ENCODE data around the gene USH1G. TPM values are rescaled to one million over a fixed set of nuclear protein-coding genes. Genes with fewer than 3 reads are reported as not detected.
"Not testable (repeated sequence)": the region's sequence is repeated elsewhere in the genome, so short reads cannot be mapped to it uniquely, and the experiment has no call there.

Gene USH1G
- total RNA-seq, 1 experiment from 2014 or later = 0.59 TPM

- no peak for DNase-seq
Observed at GRCh38 chr17:74925242-74925641, 2.2 kb upstream of the USH1G start.

DNA sequence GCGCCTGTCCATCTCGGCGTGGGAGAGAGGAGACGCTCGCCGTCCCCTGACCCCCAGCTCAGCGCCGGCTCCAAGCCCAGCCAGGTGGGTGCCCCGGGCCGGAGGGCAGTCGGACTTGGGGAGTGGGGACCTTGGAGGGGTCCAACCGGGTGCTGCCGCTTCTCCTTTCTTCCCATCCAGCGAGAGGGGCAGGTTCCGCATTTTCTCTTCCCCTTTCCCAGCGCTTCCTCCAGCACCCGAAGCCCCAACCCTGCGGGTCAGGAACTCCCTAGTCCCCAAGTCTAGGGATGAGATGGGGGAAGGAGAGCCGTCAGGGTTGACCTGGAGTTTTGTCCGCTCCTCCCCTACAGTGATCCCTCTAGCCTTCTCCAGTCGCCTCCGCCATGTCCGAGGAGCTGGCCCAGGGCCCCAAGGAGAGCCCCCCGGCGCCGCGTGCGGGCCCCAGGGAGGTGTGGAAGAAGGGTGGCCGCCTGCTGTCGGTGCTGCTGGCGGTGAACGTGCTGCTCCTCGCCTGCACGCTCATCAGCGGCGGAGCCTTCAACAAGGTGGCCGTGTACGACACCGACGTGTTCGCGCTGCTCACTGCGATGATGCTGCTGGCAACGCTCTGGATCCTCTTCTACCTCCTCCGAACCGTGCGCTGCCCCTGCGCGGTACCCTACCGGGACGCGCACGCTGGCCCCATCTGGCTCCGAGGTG lies 1.3 kb upstream of the USH1G start, which contains the start of gene OTOP2:
Gene OTOP2 (plus strand): TSS at position 24 of the 699 bp plus-strand sequence. CDS start 360 bp downstream, at position 384.
- DNase-seq = peak; percentile 85
- Histone ChIP-seq H3K27me3 (ENCODE audit: control insufficient read depth, insufficient read depth, low read length) (peaks cover 58% of the 10 kb centered on the region), H3K4me3 (ENCODE audit: insufficient read depth, low read depth, low read length) (peak within 1 kb of the TSS; percentile 37), H3K36me3 (replicated peaks; ENCODE audit: control insufficient read depth, insufficient read depth, low read length) (no peaks in the 10 kb centered on the region)

More at GRCh38 chr17:74925242-74925641, 2.2 kb upstream of the USH1G start:
- no peak overlapping the region for H3K4me3 ChIP-seq (ENCODE audit: insufficient read depth, low read depth, low read length)
- peaks cover 58% of the 10 kb centered on the region for H3K27me3 ChIP-seq (ENCODE audit: control insufficient read depth, insufficient read depth, low read length)
- H3K36me3 ChIP-seq (replicated peaks; ENCODE audit: control insufficient read depth, insufficient read depth, low read length) = no peaks in the 10 kb centered on the region

- peak; percentile 95 for DNase-seq
- peak overlapping the region; percentile 37 for H3K4me3 ChIP-seq (ENCODE audit: insufficient read depth, low read depth, low read length)
- no peaks in the 10 kb centered on the region for H3K36me3 ChIP-seq (replicated peaks; ENCODE audit: control insufficient read depth, insufficient read depth, low read length)
- peaks cover 58% of the 10 kb centered on the region for H3K27me3 ChIP-seq (ENCODE audit: control insufficient read depth, insufficient read depth, low read length)
Observed at GRCh38 chr17:74923538-74924249, 639 bp upstream of the USH1G start.

- Histone ChIP-seq H3K4me3 (ENCODE audit: insufficient read depth, low read depth, low read length) (no peak overlapping the region), H3K27me3 (ENCODE audit: control insufficient read depth, insufficient read depth, low read length) (peaks cover 54% of the 10 kb centered on the region), H3K36me3 (replicated peaks; ENCODE audit: control insufficient read depth, insufficient read depth, low read length) (no peaks in the 10 kb centered on the region)
- DNase-seq = no peak
Observed at GRCh38 chr17:74922172-74922571, 883 bp downstream of the USH1G start.

DNA sequence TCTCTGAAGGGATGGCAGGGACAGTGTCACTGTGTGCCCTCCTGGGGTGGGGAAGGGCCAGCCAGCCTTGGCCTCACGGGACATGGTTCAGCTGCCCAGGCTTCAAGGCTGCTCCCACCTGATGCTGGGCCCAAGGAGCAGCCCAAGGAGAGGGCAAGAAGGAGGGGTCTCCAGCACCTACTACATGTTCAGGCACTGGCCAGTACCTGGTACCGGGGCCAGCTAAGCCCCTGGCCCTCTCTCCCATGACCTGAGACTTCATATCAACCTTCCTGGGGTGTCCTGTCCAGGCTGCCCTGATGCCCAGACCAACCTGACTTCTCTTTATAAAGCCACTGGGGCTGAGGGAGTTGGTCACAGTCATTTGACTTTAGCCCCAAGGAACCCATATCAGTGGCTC lies 1.3 kb downstream of the USH1G start:
- Histone ChIP-seq H3K4me3 (ENCODE audit: insufficient read depth, low read depth, low read length) (no peak overlapping the region), H3K36me3 (replicated peaks; ENCODE audit: control insufficient read depth, insufficient read depth, low read length) (no peaks in the 10 kb centered on the region), H3K27me3 (ENCODE audit: control insufficient read depth, insufficient read depth, low read length) (peaks cover 50% of the 10 kb centered on the region)
- no peak for DNase-seq

GRCh38 chr17:74921026-74921681 lies 1.9 kb downstream of the USH1G start:
- no peaks in the 10 kb centered on the region for H3K36me3 ChIP-seq (replicated peaks; ENCODE audit: control insufficient read depth, insufficient read depth, low read length)
- H3K27me3 ChIP-seq (ENCODE audit: control insufficient read depth, insufficient read depth, low read length) = peaks cover 47% of the 10 kb centered on the region
- peak; percentile 77 for DNase-seq
- no peak overlapping the region for H3K4me3 ChIP-seq (ENCODE audit: insufficient read depth, low read depth, low read length)

DNA sequence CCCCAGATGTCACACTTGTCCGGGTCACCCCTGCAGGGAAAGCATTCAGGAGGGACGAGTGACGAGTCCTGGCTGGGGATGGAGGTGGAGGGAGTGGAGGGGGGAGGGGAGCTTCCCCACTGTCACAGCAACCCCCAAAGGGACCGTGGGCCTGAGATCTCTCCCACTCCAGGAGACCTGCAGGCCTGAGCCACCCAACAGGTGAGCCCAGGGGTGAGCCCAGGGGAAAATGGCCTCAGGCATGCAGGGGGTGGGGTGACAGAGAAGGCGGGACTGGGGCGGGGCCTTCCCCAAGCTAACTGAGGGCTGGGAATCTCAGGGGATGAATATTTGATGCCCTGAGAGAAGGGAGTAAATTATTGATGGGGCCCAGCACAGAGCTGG lies 2.4 kb downstream of the USH1G start:
- H3K36me3 ChIP-seq (replicated peaks; ENCODE audit: control insufficient read depth, insufficient read depth, low read length) = no peaks in the 10 kb centered on the region
- H3K4me3 ChIP-seq (ENCODE audit: insufficient read depth, low read depth, low read length) = no peak overlapping the region
- peak; percentile 90 for DNase-seq
- peaks cover 43% of the 10 kb centered on the region for H3K27me3 ChIP-seq (ENCODE audit: control insufficient read depth, insufficient read depth, low read length)

GRCh38 chr17:74920306-74920620 lies 2.8 kb downstream of the USH1G start:
- Histone ChIP-seq H3K27me3 (ENCODE audit: control insufficient read depth, insufficient read depth, low read length) (peaks cover 40% of the 10 kb centered on the region), H3K36me3 (replicated peaks; ENCODE audit: control insufficient read depth, insufficient read depth, low read length) (no peaks in the 10 kb centered on the region), H3K4me3 (ENCODE audit: insufficient read depth, low read depth, low read length) (no peak overlapping the region)
- no peak for DNase-seq

DNA sequence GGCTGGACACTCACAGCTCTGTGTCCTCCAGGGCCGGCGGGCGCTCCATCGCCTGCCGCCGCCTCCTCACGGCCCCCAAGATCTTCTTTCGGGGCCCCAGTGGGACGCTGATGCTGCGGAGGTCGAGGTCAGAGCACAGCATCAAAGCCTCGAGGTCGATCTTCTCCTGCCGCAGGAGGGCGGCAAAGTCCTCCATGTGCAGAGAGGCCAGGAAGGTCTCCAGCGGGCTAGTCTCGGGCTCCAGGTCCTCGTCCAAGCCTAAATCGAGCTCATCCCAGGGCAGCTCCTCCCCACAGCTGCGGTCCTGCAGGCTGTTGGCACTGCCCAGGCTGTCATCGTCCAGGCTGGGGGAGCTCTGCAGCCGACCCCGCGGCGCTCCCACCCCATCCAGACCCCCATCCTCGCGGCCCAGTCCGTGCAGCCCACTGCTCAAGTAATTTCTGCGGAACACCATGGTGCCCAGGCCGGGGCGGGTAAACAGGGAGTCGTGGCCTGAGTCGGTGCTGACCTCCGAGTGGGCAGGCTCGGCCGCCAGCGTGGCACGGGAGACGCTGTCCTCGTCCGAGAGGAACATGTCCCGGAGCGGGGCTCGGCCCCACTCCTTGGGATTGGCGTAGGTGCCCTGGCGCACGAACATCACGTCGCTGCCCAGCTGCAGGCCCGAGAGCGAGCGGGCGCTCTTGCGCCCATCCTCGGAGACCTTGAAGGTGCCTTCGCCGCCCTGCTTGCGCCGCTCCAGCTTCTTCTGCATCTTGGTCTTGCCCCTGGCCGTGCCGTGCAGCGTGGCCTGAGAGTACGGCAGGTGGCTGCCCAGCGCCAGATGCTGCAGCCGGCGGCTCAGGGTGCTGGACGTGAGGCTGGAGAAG lies 3.4 kb downstream of the USH1G start:
- Histone ChIP-seq H3K27me3 (ENCODE audit: control insufficient read depth, insufficient read depth, low read length) (peaks cover 34% of the 10 kb centered on the region), H3K36me3 (replicated peaks; ENCODE audit: control insufficient read depth, insufficient read depth, low read length) (no peaks in the 10 kb centered on the region), H3K4me3 (ENCODE audit: insufficient read depth, low read depth, low read length) (no peak overlapping the region)
- peak; percentile 88 for DNase-seq

DNA sequence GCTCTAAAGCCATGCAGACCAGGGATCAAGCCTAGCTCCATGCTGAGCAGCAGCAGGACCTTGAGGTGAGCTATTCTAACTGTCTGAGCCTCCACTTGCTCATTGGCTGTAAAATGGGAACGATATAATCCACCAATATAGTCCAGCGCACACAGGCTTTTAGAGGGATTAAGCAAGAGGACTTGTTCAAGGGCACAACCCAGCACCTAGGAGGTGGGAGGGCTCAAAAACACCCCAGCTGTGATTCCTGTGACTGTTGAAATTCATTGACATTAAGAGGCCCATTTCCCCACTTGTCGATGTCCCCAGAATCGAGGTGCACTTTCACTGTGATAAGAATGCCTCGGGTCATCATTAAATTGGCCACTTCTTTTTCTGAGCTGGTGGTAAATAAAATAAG lies 4.1 kb downstream of the USH1G start:
- Histone ChIP-seq H3K36me3 (replicated peaks; ENCODE audit: control insufficient read depth, insufficient read depth, low read length) (no peaks in the 10 kb centered on the region), H3K27me3 (ENCODE audit: control insufficient read depth, insufficient read depth, low read length) (peaks cover 26% of the 10 kb centered on the region), H3K4me3 (ENCODE audit: insufficient read depth, low read depth, low read length) (no peak overlapping the region)
- no peak for DNase-seq

- Histone ChIP-seq H3K36me3 (replicated peaks; ENCODE audit: control insufficient read depth, insufficient read depth, low read length) (no peaks in the 10 kb centered on the region), H3K4me3 (ENCODE audit: insufficient read depth, low read depth, low read length) (no peak overlapping the region), H3K27me3 (ENCODE audit: control insufficient read depth, insufficient read depth, low read length) (peaks cover 12% of the 10 kb centered on the region)
- no peak for DNase-seq
Observed at GRCh38 chr17:74917430-74917829, 5.6 kb downstream of the USH1G start.

- no peak overlapping the region for H3K4me3 ChIP-seq (ENCODE audit: insufficient read depth, low read depth, low read length)
- peaks cover 7% of the 10 kb centered on the region for H3K27me3 ChIP-seq (ENCODE audit: control insufficient read depth, insufficient read depth, low read length)
- DNase-seq = no peak
- no peaks in the 10 kb centered on the region for H3K36me3 ChIP-seq (replicated peaks; ENCODE audit: control insufficient read depth, insufficient read depth, low read length)
Observed at GRCh38 chr17:74916851-74917199, 6.2 kb downstream of the USH1G start.

GRCh38 chr17:74916136-74916850 lies 6.8 kb downstream of the USH1G start:
- H3K36me3 ChIP-seq (replicated peaks; ENCODE audit: control insufficient read depth, insufficient read depth, low read length) = no peaks in the 10 kb centered on the region
- DNase-seq = no peak
- H3K27me3 ChIP-seq (ENCODE audit: control insufficient read depth, insufficient read depth, low read length) = peaks cover 4% of the 10 kb centered on the region
- no peak overlapping the region for H3K4me3 ChIP-seq (ENCODE audit: insufficient read depth, low read depth, low read length)

DNA sequence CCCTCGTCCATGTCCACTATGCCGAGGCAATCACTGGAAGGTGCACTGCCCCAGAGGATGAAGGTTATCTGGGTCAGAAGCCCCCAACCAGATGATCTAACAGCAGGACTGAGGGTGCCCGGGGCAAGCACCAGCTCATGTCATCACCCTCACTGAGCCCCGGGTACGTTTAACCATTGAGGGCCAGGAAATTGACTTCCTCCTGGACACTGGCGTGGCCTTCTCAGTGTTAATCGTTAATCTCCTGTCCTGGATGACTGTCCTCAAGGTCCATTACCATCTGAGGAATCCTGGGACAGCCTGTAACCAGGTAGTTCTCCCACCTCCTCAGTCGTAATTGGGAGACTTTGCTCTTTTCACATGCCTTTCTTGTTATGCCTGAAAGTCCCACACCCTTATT lies 11.6 kb downstream of the USH1G start:
- DNase-seq = not testable (repeated sequence)

More for the DNA sequence above, 11.6 kb downstream of the USH1G start:
- H3K4me3 ChIP-seq (ENCODE audit: insufficient read depth, low read depth, low read length); H3K27me3 ChIP-seq (ENCODE audit: control insufficient read depth, insufficient read depth, low read length); H3K36me3 ChIP-seq (replicated peaks; ENCODE audit: control insufficient read depth, insufficient read depth, low read length): not testable (repeated sequence)

Data from H7 (cell line).